IMR-90 (cell line): ENCODE data around the gene DNAJC11.

Experiments
- CEBPB ChIP-seq: IDR thresholded peaks from 2 replicates; pipeline ENCODE4 v1.6.1; 2012; ENCODE audit warnings: low read depth, low read length, improper control_type of control experiment
- CHD1 ChIP-seq: IDR thresholded peaks from 2 replicates; pipeline ENCODE4 v1.6.1; 2012; ENCODE audit warnings: low read depth, low read length, improper control_type of control experiment
- ELK1 ChIP-seq: fragments of 150-350 bp; IDR thresholded peaks from 2 replicates; pipeline ENCODE4 v1.6.1; 2016; ENCODE audit warnings: low read depth, mild to moderate bottlenecking, low read length, moderate library complexity, borderline replicate concordance
- FOS ChIP-seq: fragments of 150-350 bp; IDR thresholded peaks from 2 replicates; pipeline ENCODE4 v1.6.1; 2016; ENCODE audit warnings: low read depth, low read length
- MAFK ChIP-seq: IDR thresholded peaks from 2 replicates; pipeline ENCODE4 v1.6.1; 2012; ENCODE audit warnings: low read depth, low read length, improper control_type of control experiment
- MAZ ChIP-seq: IDR thresholded peaks from 2 replicates; pipeline ENCODE4 v1.6.1; 2012; ENCODE audit warnings: low read depth, mild to moderate bottlenecking, low read length, improper control_type of control experiment, moderate library complexity, borderline replicate concordance
- MXI1 ChIP-seq: IDR thresholded peaks from 2 replicates; pipeline ENCODE4 v1.6.1; 2012; ENCODE audit warnings: low read depth, mild to moderate bottlenecking, low read length, moderate library complexity, borderline replicate concordance
- POLR2A ChIP-seq: IDR thresholded peaks from 2 replicates; pipeline ENCODE4 v1.6.1; 2012; ENCODE audit warnings: mild to moderate bottlenecking, low read depth, low read length
- RAD21 ChIP-seq: IDR thresholded peaks from 2 replicates; pipeline ENCODE4 v1.6.1; 2012; ENCODE audit warnings: low read length, improper control_type of control experiment
- RCOR1 ChIP-seq: IDR thresholded peaks from 2 replicates; pipeline ENCODE4 v1.6.1; 2012; ENCODE audit warnings: mild to moderate bottlenecking, low read length, improper control_type of control experiment; ENCODE audit not compliant: insufficient replicate concordance
- RFX5 ChIP-seq: IDR thresholded peaks from 2 replicates; pipeline ENCODE4 v1.8.0; 2012; ENCODE audit warnings: low read depth, mild to moderate bottlenecking, low read length, moderate library complexity
- USF2 ChIP-seq: fragments of 150-350 bp; IDR thresholded peaks from 2 replicates; pipeline ENCODE4 v1.6.1; 2017; ENCODE audit warnings: mild to moderate bottlenecking, antibody characterized with exemption, low read length, low read depth
- TF ChIP-seq, protein P1 (sequence below): conservative IDR thresholded peaks from 2 replicates; pipeline ENCODE4 v1.5.1; 2012; ENCODE audit warnings: mild to moderate bottlenecking, low read depth, low read length, improper control_type of control experiment

DNA sequence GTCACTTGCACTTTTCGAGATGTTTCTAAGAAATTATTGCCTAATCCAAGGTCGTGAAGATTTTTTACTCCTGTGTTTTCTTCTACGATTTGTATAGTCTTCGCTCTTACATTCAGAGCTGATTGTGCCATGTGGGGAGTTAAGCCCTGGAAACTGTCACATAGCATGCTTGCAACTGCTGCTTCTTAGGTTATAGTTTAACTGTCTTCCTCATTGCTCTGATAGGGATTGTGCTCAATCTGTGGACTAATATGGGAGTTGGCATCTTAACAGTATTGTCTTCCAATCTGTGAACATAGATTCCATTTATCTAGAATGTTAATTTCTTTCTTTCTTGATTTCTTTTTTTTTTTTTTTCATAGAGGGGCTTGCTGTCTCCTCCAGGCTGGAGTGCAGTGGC lies 48.9 kb upstream of the DNAJC11 start:
- TF ChIP-seq POLR2A (no peak), RFX5 (no peak), FOS (no peak), ELK1 (no peak), MAZ (no peak), USF2 (no peak), RAD21 (no peak), CEBPB (no peak), MAFK (no peak), CHD1 (no peak), MXI1 (no peak), RCOR1 (no peak)
- TF ChIP-seq, protein P1, sequence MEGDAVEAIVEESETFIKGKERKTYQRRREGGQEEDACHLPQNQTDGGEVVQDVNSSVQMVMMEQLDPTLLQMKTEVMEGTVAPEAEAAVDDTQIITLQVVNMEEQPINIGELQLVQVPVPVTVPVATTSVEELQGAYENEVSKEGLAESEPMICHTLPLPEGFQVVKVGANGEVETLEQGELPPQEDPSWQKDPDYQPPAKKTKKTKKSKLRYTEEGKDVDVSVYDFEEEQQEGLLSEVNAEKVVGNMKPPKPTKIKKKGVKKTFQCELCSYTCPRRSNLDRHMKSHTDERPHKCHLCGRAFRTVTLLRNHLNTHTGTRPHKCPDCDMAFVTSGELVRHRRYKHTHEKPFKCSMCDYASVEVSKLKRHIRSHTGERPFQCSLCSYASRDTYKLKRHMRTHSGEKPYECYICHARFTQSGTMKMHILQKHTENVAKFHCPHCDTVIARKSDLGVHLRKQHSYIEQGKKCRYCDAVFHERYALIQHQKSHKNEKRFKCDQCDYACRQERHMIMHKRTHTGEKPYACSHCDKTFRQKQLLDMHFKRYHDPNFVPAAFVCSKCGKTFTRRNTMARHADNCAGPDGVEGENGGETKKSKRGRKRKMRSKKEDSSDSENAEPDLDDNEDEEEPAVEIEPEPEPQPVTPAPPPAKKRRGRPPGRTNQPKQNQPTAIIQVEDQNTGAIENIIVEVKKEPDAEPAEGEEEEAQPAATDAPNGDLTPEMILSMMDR, result no peak
